Measurements from ENCODE around the gene HPCA. TPM values are rescaled to one million over a fixed set of nuclear protein-coding genes. Genes with fewer than 3 reads are reported as not detected.
A peak's percentile ranks its signal among the peaks of the same experiment; 100 is the strongest.

The HPCA gene
- total RNA-seq, 1 donor from 2014 or later: not detected

DNA sequence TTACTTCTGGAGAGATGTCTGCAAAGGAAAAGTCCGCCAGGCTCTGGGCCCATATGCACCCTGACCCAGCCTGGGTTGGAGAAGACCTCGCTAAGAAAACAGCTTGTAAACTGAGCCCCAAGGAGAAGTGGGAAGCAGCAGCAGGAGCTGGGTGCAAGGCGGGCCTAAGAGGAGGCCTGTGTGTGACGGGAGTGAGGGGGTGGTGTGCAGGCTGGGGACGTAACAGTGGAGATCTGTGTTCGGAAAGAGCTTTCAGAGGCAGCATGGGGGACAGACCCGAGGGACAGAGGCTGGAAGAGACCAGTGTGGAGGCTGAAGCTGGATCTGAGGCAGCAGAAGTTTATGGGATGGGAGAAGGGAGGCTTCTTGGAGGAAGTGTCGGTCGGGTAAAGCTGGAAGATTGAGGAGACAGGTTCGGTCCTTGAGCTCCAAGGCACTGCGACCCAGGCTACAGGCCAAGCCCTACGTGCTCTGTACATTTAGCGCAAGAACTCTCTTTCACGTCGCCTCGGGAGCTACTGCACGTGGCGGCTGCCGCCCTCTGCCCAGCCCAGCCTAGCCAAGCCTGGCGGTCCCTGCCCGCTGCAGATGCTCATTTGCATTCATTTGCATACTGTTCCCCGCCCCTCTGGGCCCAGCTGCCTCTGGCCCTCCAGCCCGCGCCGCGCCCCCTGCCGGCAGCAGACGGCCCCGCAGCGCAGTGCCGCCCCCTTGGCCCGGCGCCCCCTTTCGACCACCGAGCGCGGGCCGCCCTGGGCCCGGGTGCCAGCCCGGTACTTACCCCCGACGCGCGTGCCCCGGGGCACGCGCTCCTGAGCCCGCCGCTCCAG, 6.3 kb downstream of the HPCA start:
- peak overlapping the region; percentile 45 for H3K4me3 Mint-ChIP-seq (ENCODE audit: unreplicated experiment)
- Histone ChIP-seq H3K27ac (ENCODE audit: low read depth, low read length) (no peak overlapping the region), H3K4me2 (ENCODE audit: low read length) (peak overlapping the region; percentile 88), H3K4me3 (ENCODE audit: insufficient read depth, low read depth, low read length) (peak overlapping the region; percentile 42), H3K4me1 (ENCODE audit: insufficient read depth, low read length) (no peaks in the 10 kb centered on the region), H3K9ac (ENCODE audit: low read length) (peak overlapping the region; percentile 27), H3K79me2 (ENCODE audit: insufficient read depth, low read length) (no peaks in the 10 kb centered on the region), H4K20me1 (ENCODE audit: insufficient read depth, low read length) (no peaks in the 10 kb centered on the region), H2AFZ (ENCODE audit: low read depth, low read length) (peak overlapping the region; percentile 73), H3K27me3 (ENCODE audit: insufficient read depth, low read length) (peaks cover 27% of the 10 kb centered on the region), H3K36me3 (ENCODE audit: insufficient read depth, low read length) (no peaks in the 10 kb centered on the region), H3K9me3 (ENCODE audit: insufficient read depth, low read depth, low read length) (no peaks in the 10 kb centered on the region)
- peaks cover 7% of the 10 kb centered on the region for H3K36me3 Mint-ChIP-seq (ENCODE audit: low read depth, unreplicated experiment)
- H3K9me3 Mint-ChIP-seq (ENCODE audit: unreplicated experiment): no peaks in the 10 kb centered on the region
- TF ChIP-seq, protein P1, sequence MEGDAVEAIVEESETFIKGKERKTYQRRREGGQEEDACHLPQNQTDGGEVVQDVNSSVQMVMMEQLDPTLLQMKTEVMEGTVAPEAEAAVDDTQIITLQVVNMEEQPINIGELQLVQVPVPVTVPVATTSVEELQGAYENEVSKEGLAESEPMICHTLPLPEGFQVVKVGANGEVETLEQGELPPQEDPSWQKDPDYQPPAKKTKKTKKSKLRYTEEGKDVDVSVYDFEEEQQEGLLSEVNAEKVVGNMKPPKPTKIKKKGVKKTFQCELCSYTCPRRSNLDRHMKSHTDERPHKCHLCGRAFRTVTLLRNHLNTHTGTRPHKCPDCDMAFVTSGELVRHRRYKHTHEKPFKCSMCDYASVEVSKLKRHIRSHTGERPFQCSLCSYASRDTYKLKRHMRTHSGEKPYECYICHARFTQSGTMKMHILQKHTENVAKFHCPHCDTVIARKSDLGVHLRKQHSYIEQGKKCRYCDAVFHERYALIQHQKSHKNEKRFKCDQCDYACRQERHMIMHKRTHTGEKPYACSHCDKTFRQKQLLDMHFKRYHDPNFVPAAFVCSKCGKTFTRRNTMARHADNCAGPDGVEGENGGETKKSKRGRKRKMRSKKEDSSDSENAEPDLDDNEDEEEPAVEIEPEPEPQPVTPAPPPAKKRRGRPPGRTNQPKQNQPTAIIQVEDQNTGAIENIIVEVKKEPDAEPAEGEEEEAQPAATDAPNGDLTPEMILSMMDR (IDR thresholded peaks at IDR 0.05; ENCODE audit: insufficient read depth, low read depth, low read length): peak; percentile 13
- no peak for TF ChIP-seq EZH2 (IDR thresholded peaks at IDR 0.05; ENCODE audit: insufficient read depth, low read length)
- no peak for DNase-seq (ENCODE audit: low read depth)
- peaks cover 4% of the 10 kb centered on the region for H3K4me1 Mint-ChIP-seq (ENCODE audit: low read depth, unreplicated experiment)
- H3K27ac Mint-ChIP-seq (ENCODE audit: unreplicated experiment): no peak overlapping the region
- peaks cover 78% of the 10 kb centered on the region for H3K27me3 Mint-ChIP-seq (ENCODE audit: low read depth, unreplicated experiment)
- no peak for FAIRE-seq

DNA sequence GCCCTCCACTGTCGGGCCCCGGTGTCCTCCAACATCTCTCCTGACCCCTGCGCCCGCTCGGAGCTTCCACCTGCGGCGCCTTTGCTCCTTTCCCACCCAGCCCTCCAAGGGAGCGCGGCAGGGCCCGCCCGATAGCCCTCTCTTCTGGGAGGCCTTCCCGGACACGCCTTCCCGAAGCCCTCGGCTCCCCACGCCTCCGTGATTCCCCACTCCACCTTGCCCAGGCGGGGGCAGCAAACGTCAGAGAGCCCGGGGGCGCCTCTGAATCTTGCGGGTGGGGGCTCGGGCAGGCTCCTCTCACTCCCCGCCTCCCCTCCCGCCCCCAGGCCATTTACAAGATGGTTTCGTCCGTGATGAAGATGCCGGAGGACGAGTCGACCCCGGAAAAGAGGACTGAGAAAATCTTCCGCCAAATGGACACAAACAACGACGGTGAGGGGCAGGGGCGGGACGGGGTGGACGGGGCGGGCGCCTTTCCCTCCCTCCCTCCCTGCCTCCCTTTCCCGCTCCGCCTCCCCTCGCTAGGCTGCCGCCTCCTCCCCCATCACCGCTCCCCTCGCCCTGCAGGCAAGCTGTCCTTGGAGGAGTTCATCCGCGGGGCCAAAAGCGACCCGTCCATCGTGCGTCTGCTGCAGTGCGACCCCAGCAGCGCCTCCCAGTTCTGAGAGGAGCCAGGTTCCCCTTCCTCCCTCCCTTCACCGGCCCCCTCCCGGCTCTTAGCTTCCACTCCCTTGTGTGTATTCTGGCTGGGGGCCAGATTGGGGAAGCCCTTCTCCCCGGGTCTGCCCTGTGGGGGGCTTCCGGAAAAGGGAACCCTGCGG, 7.1 kb downstream of the HPCA start:
- peaks cover 24% of the 10 kb centered on the region for H3K27me3 ChIP-seq (ENCODE audit: insufficient read depth, low read length)
- no peak overlapping the region for H3K4me3 Mint-ChIP-seq (ENCODE audit: unreplicated experiment)
- H3K4me3 ChIP-seq (ENCODE audit: insufficient read depth, low read depth, low read length): peak overlapping the region; percentile 42
- H3K9me3 ChIP-seq (ENCODE audit: insufficient read depth, low read depth, low read length): no peaks in the 10 kb centered on the region
- no peaks in the 10 kb centered on the region for H3K36me3 ChIP-seq (ENCODE audit: insufficient read depth, low read length)
- H3K9ac ChIP-seq (ENCODE audit: low read length): peak overlapping the region; percentile 27
- peaks cover 4% of the 10 kb centered on the region for H3K4me1 Mint-ChIP-seq (ENCODE audit: low read depth, unreplicated experiment)
- TF ChIP-seq EZH2 (IDR thresholded peaks at IDR 0.05; ENCODE audit: insufficient read depth, low read length): peak; percentile 72
- TF ChIP-seq, protein P1 (IDR thresholded peaks at IDR 0.05; ENCODE audit: insufficient read depth, low read depth, low read length): no peak
- peaks cover 76% of the 10 kb centered on the region for H3K27me3 Mint-ChIP-seq (ENCODE audit: low read depth, unreplicated experiment)
- no peaks in the 10 kb centered on the region for H3K9me3 Mint-ChIP-seq (ENCODE audit: unreplicated experiment)
- H3K27ac ChIP-seq (ENCODE audit: low read depth, low read length): no peak overlapping the region
- H2AFZ ChIP-seq (ENCODE audit: low read depth, low read length): peak overlapping the region; percentile 73
- H3K79me2 ChIP-seq (ENCODE audit: insufficient read depth, low read length): no peaks in the 10 kb centered on the region
- H3K4me2 ChIP-seq (ENCODE audit: low read length): peak overlapping the region; percentile 88
- H3K36me3 Mint-ChIP-seq (ENCODE audit: low read depth, unreplicated experiment): peaks cover 7% of the 10 kb centered on the region
- FAIRE-seq: no peak
- peak; percentile 15 for DNase-seq (ENCODE audit: low read depth)
- no peak overlapping the region for H3K27ac Mint-ChIP-seq (ENCODE audit: unreplicated experiment)
- H4K20me1 ChIP-seq (ENCODE audit: insufficient read depth, low read length): no peaks in the 10 kb centered on the region
- no peaks in the 10 kb centered on the region for H3K4me1 ChIP-seq (ENCODE audit: insufficient read depth, low read length)
